GM12801 (cell line): ENCODE measurements around the gene AKNA.

Source experiments
- CTCF ChIP-seq: IDR thresholded peaks from one replicate; pipeline ENCODE4 v1.5.1; 2011; ENCODE audit warnings: control low read depth; ENCODE audit not compliant: insufficient read length; ENCODE audit errors: extremely low read depth

The AKNA gene

GRCh38 chr9:114299286-114300152 lies 88.3 kb downstream of the AKNA start:
- no peak for TF ChIP-seq CTCF

GRCh38 chr9:114296338-114296737 lies 91.4 kb downstream of the AKNA start:
- TF ChIP-seq CTCF, result no peak

- TF ChIP-seq CTCF, result no peak
Measured at GRCh38 chr9:114294664-114295063, 93.1 kb downstream of the AKNA start.

GRCh38 chr9:114291886-114292590 lies 95.7 kb downstream of the AKNA start:
- no peak for TF ChIP-seq CTCF

GRCh38 chr9:114291064-114291474 lies 96.7 kb downstream of the AKNA start:
- no peak for TF ChIP-seq CTCF

GRCh38 chr9:114290561-114290986 lies 97.2 kb downstream of the AKNA start:
- TF ChIP-seq CTCF, result no peak

GRCh38 chr9:114289571-114290481 lies 98.0 kb downstream of the AKNA start:
- TF ChIP-seq CTCF, result no peak
